Fibroblast of skin of back (primary cell): ENCODE measurements around the gene CCR2.
A peak's percentile ranks its signal among the peaks of the same experiment; 100 is the strongest.

Experiments used
- DNase-seq: peaks from one replicate; pipeline ENCODE4 v3.0.0-alpha.2; 2013

Gene CCR2

DNA sequence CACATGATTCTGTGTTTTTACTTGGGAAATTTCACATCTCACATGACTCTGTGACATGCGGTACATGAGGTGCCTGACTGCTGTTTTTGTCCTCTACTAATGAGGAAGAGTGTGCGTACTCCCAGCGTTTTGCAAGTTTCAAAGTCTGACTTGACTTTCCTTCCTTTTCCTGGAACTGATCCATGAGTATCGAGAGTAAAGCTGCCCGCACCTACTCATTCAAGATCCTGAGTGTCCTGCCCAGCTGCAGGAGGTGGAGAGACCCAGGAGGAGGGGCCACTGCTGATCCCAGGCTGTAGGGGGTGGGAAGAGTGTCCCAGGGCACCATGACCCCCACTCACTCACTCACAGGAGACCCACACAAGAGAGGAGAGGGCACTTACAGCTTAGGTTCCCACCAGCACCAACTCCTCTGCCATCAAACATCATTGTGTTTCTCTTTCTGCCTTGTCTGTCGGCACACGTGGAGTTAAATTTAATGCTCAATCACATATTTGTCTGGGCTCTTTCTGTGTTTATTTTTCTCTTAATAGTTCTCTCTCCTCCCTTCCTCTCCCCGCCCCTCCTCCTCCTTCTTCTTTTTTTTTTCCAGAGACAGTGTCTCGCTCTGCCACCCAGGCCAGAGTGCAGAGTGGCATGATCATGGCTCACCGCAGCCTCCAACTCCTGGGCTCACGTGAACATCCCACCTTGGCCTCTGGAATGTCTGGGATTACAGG is 51.5 kb downstream of the CCR2 start:
- peak; percentile 25 for DNase-seq

DNA sequence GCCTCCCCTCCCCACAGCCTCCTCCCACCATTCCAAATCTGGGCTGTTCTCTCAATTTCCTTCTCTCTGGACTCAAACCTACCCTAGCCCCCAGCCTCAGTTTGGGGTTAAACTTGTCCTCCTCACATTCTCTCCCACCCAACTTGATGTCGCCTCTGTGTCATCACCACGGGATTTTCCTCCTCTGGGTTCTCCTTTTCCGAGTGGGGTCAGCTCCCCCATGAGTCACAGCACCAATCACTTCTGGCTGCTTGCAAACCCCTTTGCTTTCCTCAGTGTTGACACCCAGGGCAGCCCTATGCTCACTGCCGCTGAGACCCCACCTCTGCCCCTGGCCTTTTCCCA is 52.5 kb downstream of the CCR2 start:
- peak; percentile 12 for DNase-seq

- peak; percentile 74 for DNase-seq
Measured at GRCh38 chr3:46406788-46407611, 53.1 kb downstream of the CCR2 start, which contains the start of the genes CCR5AS and CCRL2. CCR5AS (minus strand) TSS chr3:46407066. CCRL2 (plus strand) TSS chr3:46407259; CDS start chr3:46408080, 821 bp downstream.

DNA sequence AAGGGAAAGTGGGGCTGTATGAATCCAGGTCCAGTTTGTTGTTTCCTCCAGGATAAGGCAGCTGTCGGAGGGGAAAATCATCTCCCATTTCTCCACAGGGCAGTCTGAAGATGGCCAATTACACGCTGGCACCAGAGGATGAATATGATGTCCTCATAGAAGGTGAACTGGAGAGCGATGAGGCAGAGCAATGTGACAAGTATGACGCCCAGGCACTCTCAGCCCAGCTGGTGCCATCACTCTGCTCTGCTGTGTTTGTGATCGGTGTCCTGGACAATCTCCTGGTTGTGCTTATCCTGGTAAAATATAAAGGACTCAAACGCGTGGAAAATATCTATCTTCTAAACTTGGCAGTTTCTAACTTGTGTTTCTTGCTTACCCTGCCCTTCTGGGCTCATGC is 54.1 kb downstream of the CCR2 start:
- DNase-seq: no peak

GRCh38 chr3:46408853-46409252 is 54.9 kb downstream of the CCR2 start:
- no peak for DNase-seq

- no peak for DNase-seq
Measured at GRCh38 chr3:46409739-46410489, 56.0 kb downstream of the CCR2 start.
